Stimulated activated CD4-positive, alpha-beta T cell treated with anti-CD3 and anti-CD28 coated beads, Interleukin-2, amount 100 ng/mL, for 24 hours (primary cell): ENCODE measurements around the gene KCTD3.

Source experiments
- DNase-seq, 2 donors: peaks; one replicate each; pipeline ENCODE4 v3.0.0-alpha.2; 2020

The KCTD3 gene

DNA sequence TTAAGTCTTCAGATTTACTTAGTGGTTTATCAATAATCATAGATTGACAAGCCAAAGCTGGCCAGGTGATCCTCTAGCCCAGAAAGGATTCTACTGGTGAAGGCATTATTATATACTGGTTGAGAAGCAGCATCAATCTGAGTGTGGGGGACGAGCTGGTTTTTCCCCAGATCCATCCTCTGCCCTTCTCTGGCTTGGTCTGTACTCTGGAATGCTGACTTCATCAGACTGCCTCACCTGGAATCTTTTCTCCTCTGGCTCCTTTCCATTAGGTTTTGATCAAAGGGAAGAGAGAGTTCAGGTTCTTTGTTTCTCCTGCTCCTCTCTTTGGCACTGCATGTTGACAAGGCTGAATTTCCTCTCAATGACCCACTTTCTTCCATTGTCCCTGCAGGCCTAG is 93.9 kb downstream of the KCTD3 start:
- DNase-seq, result no peak

DNA sequence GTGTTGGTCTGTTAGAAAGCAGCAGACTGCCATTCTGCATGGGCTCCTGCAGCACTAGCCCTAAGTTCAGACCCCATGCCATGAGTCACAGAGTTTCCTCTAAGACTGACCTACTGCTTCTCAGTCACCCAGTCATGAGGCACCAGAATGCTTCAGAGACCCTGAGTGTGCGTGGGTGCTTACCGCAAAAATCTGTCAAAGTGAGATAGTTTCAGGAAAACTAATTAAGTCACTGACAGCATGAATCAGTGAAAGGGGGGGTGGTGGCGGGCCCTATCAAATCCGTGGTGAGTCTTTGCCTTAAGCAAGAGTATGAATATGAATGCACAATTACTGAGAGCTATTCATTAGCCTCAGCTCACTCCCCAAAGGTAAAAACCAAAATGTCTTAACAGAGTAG is 98.1 kb downstream of the KCTD3 start:
- DNase-seq, result peak in 1 of 2 donors; percentile 2

- no peak for DNase-seq
These were observed 100.7 kb downstream of the KCTD3 start for GRCh38 chr1:215667761-215668160.

DNA sequence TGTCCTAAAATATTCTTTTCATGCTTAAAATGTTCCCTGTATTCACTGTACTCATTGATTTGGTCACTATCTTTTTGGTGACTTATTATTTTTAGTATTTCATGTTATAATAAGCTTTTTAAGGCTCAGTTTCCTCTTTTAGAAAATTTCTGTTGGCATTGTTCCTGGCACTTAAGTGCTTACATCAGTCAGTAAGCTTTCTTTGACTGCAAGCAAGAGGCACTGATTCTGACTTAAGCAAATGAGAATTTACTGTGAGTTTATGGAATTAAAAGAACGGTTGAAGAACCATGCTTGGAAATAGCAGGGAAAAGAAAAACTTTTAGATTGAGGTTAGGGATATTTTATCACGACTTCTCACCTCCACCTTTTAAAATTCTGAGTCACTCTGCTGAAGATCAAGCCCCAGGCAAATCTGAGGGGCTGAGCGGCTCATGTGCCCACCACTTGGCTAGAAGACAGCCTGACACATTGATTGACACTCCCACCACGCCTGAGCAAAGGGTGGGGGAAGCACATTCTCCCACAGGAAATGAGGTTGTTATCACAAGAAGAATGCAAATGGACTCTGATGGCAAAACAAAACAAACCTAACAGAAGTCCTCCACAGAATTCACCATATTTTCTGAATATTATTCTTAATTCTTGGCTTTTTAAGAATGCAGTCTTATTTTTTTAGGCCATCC is 102.8 kb downstream of the KCTD3 start:
- DNase-seq, result no peak
